Neural progenitor cell (in vitro differentiated cells): ENCODE measurements around the gene ERAP2.

Experiments
- CTCF ChIP-seq: fragments of 200-600 bp; sonication (generic); IDR thresholded peaks from 2 replicates; pipeline ENCODE4 v1.5.1; 2017; ENCODE audit warnings: antibody characterized with exemption, mild to moderate bottlenecking
- EZH2phosphoT487 ChIP-seq: fragments of 200-600 bp; sonication (generic); IDR thresholded peaks from 2 replicates; pipeline ENCODE4 v1.6.1; 2017; ENCODE audit warnings: antibody characterized with exemption

GRCh38 chr5:96838201-96839070 is 37.9 kb upstream of the ERAP2 start:
- TF ChIP-seq EZH2phosphoT487 (no peak), CTCF (no peak)
